Testis (tissue), 2 donors: ENCODE data around the gene OTUD6A.

Experiments
- POLR2A ChIP-seq: fragments of 450-650 bp; IDR thresholded peaks from one replicate; pipeline ENCODE4 v1.6.1; 2017; ENCODE audit warnings: antibody characterized with exemption, mild to moderate bottlenecking, moderate library complexity
- TF ChIP-seq, protein P1 (sequence below), 3 experiments: fragments of 450-650 bp in 2 of 3; fragments of 200-600 bp in 1 of 3; sonication (generic) in 1 of 3; IDR thresholded peaks; one replicate each; pipeline ENCODE4 v1.5.1; 2016 to 2019; ENCODE audit warnings: antibody characterized with exemption in 3 of 3, mild to moderate bottlenecking in 2 of 3, moderate library complexity in 1 of 3

DNA sequence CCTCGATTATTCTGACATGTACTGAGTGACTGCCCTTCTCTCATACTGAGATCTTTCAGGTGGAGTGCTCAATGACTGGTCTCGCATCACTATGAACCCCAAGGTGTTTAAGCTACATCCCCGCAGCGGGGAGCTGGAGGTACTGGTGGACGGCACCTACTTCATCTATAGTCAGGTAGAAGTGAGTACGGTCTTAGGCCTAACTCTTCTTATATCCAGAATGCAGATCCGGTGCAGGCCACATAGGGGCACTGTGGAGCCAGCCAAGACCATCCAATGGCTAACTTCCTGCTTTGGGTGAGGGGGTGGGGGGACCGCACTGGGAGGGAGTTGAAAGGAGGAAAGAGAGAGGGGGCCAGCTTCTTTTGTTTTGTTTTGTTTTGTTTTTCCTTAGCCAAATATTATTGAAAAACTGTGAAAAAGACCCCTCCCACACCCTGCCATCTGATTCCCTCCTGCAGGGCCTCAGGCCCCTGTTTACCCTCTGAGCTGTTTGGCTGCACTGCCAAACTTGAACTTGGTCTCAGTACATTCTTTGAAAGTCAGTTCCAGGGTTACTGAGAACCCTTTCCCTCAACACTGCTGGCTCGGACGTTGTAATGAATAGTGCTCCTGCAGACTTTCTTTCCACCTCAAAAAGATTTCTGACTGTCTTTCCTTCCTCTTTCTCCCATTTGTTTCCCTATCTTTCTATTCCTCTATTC is 28.8 kb upstream of the OTUD6A start:
- TF ChIP-seq, protein P1, sequence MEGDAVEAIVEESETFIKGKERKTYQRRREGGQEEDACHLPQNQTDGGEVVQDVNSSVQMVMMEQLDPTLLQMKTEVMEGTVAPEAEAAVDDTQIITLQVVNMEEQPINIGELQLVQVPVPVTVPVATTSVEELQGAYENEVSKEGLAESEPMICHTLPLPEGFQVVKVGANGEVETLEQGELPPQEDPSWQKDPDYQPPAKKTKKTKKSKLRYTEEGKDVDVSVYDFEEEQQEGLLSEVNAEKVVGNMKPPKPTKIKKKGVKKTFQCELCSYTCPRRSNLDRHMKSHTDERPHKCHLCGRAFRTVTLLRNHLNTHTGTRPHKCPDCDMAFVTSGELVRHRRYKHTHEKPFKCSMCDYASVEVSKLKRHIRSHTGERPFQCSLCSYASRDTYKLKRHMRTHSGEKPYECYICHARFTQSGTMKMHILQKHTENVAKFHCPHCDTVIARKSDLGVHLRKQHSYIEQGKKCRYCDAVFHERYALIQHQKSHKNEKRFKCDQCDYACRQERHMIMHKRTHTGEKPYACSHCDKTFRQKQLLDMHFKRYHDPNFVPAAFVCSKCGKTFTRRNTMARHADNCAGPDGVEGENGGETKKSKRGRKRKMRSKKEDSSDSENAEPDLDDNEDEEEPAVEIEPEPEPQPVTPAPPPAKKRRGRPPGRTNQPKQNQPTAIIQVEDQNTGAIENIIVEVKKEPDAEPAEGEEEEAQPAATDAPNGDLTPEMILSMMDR (IDR thresholded peaks at IDR 0.05): peak in 2 of 3 experiments; percentile 19 to 33
- TF ChIP-seq POLR2A: no peak
